HG02642 (cell line): Measurements from ENCODE around the gene AOPEP.

Experiments
- ATAC-seq: cut with Tn5 transposase; IDR thresholded peaks from one replicate; pipeline ENCODE4 v1.9.1; 2021; ENCODE audit warnings: mild to moderate bottlenecking; ENCODE audit not compliant: unreplicated experiment, poor library complexity

The AOPEP gene

GRCh38 chr9:94976077-94976476 lies 249.6 kb downstream of the AOPEP start:
- ATAC-seq, result no peak

GRCh38 chr9:94977416-94977815 lies 250.9 kb downstream of the AOPEP start:
- no peak for ATAC-seq

GRCh38 chr9:94979904-94980507 lies 253.5 kb downstream of the AOPEP start:
- no peak for ATAC-seq

DNA sequence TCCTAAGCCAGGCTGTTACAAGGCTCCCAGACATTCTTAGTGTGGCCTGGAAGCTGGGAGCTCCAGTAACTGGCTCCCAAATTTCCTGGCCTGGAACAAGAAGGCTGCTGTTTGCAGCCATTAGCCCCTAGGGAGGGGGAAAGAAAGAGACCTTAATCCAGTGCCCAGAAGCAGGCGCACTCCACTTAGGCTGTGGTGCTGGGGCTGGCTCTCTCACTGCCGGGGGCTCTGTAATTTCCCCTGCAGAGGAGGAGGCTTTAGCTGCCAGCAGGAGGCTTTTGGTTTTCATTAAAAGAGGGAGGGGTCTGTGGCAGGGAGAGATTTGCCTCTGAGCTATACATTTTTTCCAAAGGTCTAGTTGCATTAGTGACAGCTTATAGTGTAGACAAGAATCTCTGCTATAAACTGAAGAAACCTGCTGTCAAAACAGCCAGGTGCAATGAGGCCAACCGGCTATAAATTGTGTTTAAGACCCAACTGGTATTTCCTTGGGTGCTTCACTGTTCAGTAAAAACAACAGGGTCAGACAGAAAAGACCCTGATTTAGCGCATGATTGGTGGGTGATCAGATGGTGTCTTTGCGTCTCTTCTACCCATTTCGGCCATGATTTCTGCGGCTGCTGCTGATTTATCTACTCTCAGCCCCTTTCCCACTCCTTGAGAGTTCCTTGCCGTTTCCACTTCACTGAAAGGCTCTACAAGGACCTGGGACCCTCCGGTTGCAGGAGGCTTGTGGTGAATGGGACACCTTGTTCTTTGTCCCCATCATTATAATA lies 254.6 kb downstream of the AOPEP start:
- ATAC-seq, result no peak

- ATAC-seq, result no peak
Observed at GRCh38 chr9:94981723-94982090, 255.2 kb downstream of the AOPEP start.

- ATAC-seq, result no peak
Observed at GRCh38 chr9:94982211-94982610, 255.7 kb downstream of the AOPEP start.

DNA sequence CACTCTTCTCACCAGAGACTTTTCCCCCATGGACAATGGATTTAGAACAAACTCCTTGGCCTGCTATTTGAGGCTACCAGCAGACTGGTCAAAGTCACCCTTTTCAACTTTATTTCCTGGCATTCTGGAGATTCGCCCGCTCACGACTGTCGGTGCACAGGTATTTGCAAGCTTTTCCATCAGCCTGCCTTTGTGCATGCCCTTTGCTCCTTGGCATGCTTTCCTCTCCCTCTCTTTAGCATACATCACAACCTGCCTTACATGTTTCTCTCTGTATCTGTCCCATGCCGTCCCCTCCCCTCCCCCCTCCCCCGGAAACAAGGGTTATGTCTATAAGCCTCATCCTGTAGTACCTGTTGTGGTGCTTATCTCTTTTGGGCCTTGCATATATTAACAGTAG lies 257.1 kb downstream of the AOPEP start:
- no peak for ATAC-seq

GRCh38 chr9:94984891-94985476 lies 258.5 kb downstream of the AOPEP start:
- ATAC-seq, result no peak

- ATAC-seq, result no peak
Observed at GRCh38 chr9:94985649-94986048, 259.1 kb downstream of the AOPEP start.

- no peak for ATAC-seq
Observed at GRCh38 chr9:94987731-94988130, 261.2 kb downstream of the AOPEP start.

DNA sequence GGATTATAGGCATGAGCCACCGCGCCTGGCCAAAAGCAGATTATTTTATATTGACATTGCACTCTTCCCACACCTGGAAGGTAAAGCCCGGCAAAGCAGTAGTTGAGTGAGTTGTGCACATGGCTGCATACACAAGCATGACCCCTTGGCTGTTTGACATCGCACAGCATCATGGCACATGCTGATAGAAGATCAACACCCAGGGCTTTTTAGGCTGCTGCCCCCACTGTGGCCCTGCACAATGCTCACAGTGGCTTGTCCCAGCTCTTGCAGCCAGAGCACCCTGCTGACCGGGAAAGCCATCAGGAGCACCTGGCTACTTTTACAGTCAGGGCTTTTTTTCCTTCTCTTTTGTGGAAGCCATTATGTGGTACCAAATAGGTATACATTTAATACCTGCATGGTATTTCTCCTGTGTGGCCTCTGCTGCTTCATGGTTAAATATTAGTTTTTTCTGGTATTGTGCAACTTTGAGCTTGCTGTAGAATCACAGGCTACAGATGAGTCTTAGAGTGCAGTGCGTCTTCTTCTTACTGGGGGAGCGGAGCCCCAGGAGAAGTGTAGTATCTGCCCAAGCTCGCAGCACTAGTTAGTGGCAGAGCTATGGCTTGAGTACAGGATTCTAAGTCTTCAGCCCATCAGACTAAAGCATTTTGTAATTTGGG lies 264.5 kb downstream of the AOPEP start:
- ATAC-seq, result no peak

DNA sequence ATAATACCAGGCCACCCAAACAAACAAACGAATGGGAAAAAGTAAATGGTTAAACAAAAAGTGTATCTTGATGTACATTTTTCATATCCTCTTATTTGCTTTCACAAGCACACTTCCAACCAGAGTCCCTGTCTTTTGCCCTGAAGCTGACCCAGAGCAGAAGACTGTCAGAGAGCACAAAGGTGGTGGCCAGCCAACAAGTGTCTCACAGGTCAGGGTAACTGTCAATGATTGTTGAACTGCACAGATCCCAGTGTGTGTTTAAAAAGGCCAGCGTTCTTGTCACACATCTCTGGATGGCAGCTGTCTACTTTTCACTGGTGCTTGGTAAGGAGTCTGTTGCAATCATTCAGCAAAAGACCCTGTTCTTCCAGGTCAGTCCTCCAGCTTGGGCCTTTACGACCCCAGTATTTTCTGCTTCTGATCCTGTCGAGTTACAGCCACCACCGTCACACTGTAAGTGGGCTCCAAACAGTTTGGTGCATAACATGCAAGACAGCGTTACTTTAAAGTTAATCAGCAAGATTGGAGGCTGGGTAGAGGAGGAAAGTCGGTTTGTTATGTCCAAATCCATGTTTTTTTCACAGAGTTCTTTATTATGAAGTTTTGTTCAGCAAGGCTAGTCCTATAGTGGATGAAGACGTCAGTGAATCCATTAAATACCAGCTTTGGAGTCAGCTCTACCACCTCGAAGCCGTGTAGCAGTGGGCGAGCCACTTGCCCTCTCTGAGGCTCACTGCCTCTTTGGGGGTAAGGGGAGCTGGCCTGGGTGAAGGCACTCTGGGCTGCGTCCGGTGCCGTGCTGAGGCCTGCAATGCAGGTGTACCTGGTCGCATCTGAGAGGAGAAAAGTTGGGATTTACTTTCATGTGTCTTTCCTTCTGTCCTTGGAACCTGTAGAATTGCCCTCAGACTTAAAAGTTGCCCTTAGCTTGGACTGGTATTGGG lies 265.7 kb downstream of the AOPEP start:
- no peak for ATAC-seq

DNA sequence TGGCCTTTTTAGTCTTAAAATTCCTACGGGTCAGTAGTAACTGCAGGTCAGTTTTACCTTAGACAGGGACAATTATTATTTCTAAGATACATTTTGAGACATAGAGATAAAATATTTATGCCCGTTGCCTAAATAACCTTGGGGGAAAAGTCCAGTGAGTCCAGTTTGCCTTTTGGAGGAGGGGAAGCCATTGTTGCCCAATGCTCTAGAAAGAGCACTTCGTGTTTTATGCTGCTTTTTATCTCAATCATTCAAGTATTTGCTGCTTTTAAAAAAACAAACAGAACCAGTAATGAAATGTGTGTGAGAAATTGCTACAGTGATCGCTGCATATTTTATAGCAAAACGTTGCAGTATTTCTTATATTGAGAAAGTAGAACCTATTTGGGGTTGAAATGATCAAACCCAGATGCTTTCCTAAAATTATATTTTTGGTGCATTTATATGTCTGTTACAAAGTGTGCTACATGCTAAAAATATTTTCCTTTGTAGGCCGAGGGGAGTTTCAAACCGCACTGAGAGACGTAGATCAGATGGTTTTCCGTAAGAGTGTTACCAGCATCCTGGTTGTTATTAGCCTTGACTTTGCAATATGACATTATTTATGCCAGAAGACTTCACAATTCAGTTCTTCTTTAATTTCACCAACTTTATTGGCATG lies 266.8 kb downstream of the AOPEP start:
- no peak for ATAC-seq

- no peak for ATAC-seq
Observed at GRCh38 chr9:94993821-94994165, 267.3 kb downstream of the AOPEP start.

DNA sequence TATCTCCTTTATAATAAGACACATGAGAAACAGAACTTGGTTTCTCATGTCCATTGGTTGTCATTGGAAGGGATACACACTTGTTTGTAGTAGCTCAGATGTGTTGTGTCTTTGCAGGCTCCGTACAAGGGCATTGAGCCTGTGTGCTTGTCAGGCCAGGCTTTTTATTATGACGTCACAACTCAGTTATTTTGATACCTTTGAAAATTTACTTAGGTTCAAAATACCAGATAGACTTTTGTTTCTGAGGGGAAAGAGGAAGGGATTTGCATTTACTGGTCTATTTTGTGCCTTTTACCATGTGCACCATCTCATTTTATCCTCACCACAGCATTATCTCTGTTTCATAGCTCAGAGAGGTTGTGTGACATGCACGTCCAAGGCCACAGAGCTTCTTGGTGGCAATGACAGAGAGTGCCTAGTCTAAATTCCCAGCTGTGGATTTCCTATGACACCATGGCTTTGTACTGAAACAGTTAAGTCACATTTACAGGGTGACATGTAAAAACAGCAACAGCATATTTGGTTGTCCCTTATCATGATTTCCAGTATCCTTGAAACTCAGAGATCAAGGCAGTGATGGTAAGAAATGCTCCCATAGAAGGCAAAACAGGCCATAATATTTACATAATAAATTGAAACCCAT lies 268.7 kb downstream of the AOPEP start:
- no peak for ATAC-seq

- ATAC-seq, result no peak
Observed at GRCh38 chr9:94996641-94997040, 270.1 kb downstream of the AOPEP start.

- no peak for ATAC-seq
Observed at GRCh38 chr9:94997727-94998126, 271.2 kb downstream of the AOPEP start.

GRCh38 chr9:94999832-95000231 lies 273.3 kb downstream of the AOPEP start:
- ATAC-seq, result no peak

- no peak for ATAC-seq
Observed at GRCh38 chr9:95000821-95001220, 274.3 kb downstream of the AOPEP start.
